Smooth muscle cell of the pulmonary artery (primary cell): ENCODE results near the gene CD3E. TPM values are rescaled to one million over a fixed set of nuclear protein-coding genes. Genes with fewer than 3 reads are reported as not detected.

Source experiments
- total RNA-seq: library from RNA; depleted of rRNA; stranded (reverse); fragments of >200 nt; gene quantifications from 2 replicates; pipeline ENCODE4 v1.2.3, GENCODE V29; 2014

The CD3E gene
- not detected in 2 replicates for total RNA-seq

GRCh38 chr11:118304568-118305248, at the start of gene CD3E:
TSS of gene CD3E (plus strand) at chr11:118304730. CDS start at chr11:118304953, 223 bp downstream.

GRCh38 chr11:118263695-118264568, 40.6 kb upstream of the CD3E start, which contains the start of gene MPZL2:
TSS of gene MPZL2 (minus strand) at chr11:118264297. CDS start at chr11:118264153, 144 bp downstream.

GRCh38 chr11:118342503-118343161, 38.1 kb downstream of the CD3E start, which contains the start of gene CD3D:
TSS of gene CD3D (minus strand) at chr11:118342705. CDS start at chr11:118342607, 98 bp downstream.

GRCh38 chr11:118343981-118344515, 39.5 kb downstream of the CD3E start, which contains the start of gene CD3G:
TSS of gene CD3G (plus strand) at chr11:118344344. CDS start at chr11:118344424, 80 bp downstream.

GRCh38 chr11:118359295-118359958, 54.9 kb downstream of the CD3E start, which contains the start of gene UBE4A:
TSS of gene UBE4A (plus strand) at chr11:118359600. CDS start at chr11:118365081, 5,481 bp downstream.

Other genes with a start within 250 kb of the CD3E start
- gene TMPRSS4, start 227.7 kb upstream of the CD3E start, total RNA-seq: not detected in 2 replicates
- gene SMIM35, start 217.8 kb upstream of the CD3E start, total RNA-seq: not detected in 2 replicates
- 0.07 TPM in 1 of 2 replicates, not detected in the other for gene SCN4B, start 151.9 kb upstream of the CD3E start, total RNA-seq
- 0.03 and 0.13 TPM in 2 replicates for gene SCN2B, start 128.1 kb upstream of the CD3E start, total RNA-seq
- not detected in 2 replicates for gene JAML, start 79.7 kb upstream of the CD3E start, total RNA-seq
- gene MPZL3, start 52.4 kb upstream of the CD3E start, total RNA-seq: 0.59 and 1.7 TPM in 2 replicates
- 0.07 and 0.56 TPM in 2 replicates for gene MPZL2, start 40.4 kb upstream of the CD3E start, total RNA-seq
- gene CD3D, start 38.0 kb downstream of the CD3E start, total RNA-seq: not detected in 2 replicates
- not detected in 2 replicates for gene CD3G, start 39.6 kb downstream of the CD3E start, total RNA-seq
- 36.8 and 40.5 TPM in 2 replicates for gene UBE4A, start 54.9 kb downstream of the CD3E start, total RNA-seq
- gene ATP5MG, start 96.9 kb downstream of the CD3E start, total RNA-seq: 26.4 and 37.3 TPM in 2 replicates
- 55.1 and 57.6 TPM in 2 replicates for gene KMT2A, start 131.8 kb downstream of the CD3E start, total RNA-seq
- gene TTC36, start 222.7 kb downstream of the CD3E start, total RNA-seq: 1.3 and 2.1 TPM in 2 replicates
- gene TMEM25, start 226.5 kb downstream of the CD3E start, total RNA-seq: 16.1 and 28.1 TPM in 2 replicates